HAP-1 (cell line): ENCODE measurements around the gene ULK2.
"Not testable (repeated sequence)": the region's sequence is repeated elsewhere in the genome, so short reads cannot be mapped to it uniquely, and the experiment has no call there.

Experiments
- DNase-seq, 2 experiments: peaks; one replicate each; pipeline ENCODE4 v3.0.0-alpha.2; 2016 to 2020; ENCODE audit warnings: low spot score in 2 of 2
- H3K27me3 ChIP-seq: fragments of 250-450 bp; sonication (Bioruptor Pico); 2 replicates; pipeline ENCODE4 v1.5.1; 2020; ENCODE audit warnings: low read depth, mild to moderate bottlenecking, moderate library complexity
- H3K36me3 ChIP-seq: fragments of 250-450 bp; sonication (Bioruptor Pico); replicated peaks from 2 replicates; pipeline ENCODE4 v1.5.1; 2020; ENCODE audit warnings: mild to moderate bottlenecking
- H3K4me1 ChIP-seq: fragments of 250-450 bp; sonication (Bioruptor Pico); 2 replicates; pipeline ENCODE4 v1.5.1; 2020; ENCODE audit warnings: mild to moderate bottlenecking
- H3K4me3 ChIP-seq: fragments of 250-450 bp; sonication (Bioruptor Pico); 2 replicates; pipeline ENCODE4 v1.5.1; 2020; ENCODE audit warnings: mild to moderate bottlenecking, moderate library complexity
- H3K9me3 ChIP-seq: fragments of 250-450 bp; sonication (Bioruptor Pico); 2 replicates; pipeline ENCODE4 v1.5.1; 2020; ENCODE audit warnings: mild to moderate bottlenecking, moderate library complexity
- in situ Hi-C: fragments of 300-500 bp; cut with MboI; formaldehyde crosslinking; loops from 3 replicates; pipeline ENCODE4 v1.14.3; 2020; ENCODE audit warnings: low sequenced_read_pairs, inconsistent platforms, mixed read lengths

Gene ULK2

GRCh38 chr17:19769946-19770652 is 97.6 kb downstream of the ULK2 start:
- no peaks in the 10 kb centered on the region; the same call in 1 of the 2 replicates for H3K4me1 ChIP-seq
- H3K9me3 ChIP-seq: no peaks in the 10 kb centered on the region
- in situ Hi-C loops: no loop called here
- no peaks in the 10 kb centered on the region for H3K27me3 ChIP-seq
- H3K4me3 ChIP-seq: no peak overlapping the region
- no peaks in the 10 kb centered on the region for H3K36me3 ChIP-seq
- DNase-seq: no peak

GRCh38 chr17:19768046-19768782 is 99.5 kb downstream of the ULK2 start:
- Histone ChIP-seq H3K4me1 (no peaks in the 10 kb centered on the region), H3K9me3 (no peaks in the 10 kb centered on the region), H3K4me3 (no peak overlapping the region), H3K36me3 (no peaks in the 10 kb centered on the region), H3K27me3 (no peaks in the 10 kb centered on the region)
- in situ Hi-C loops: no loop called here
- DNase-seq: no peak

GRCh38 chr17:19766421-19767270 is 101.1 kb downstream of the ULK2 start:
- no peaks in the 10 kb centered on the region for H3K27me3 ChIP-seq
- DNase-seq: peak; percentile 43 to 88
- in situ Hi-C loops: no loop called here
- H3K9me3 ChIP-seq: no peaks in the 10 kb centered on the region
- H3K36me3 ChIP-seq: no peaks in the 10 kb centered on the region
- no peaks in the 10 kb centered on the region for H3K4me1 ChIP-seq
- no peak overlapping the region for H3K4me3 ChIP-seq

- Histone ChIP-seq H3K27me3 (no peaks in the 10 kb centered on the region), H3K9me3 (no peaks in the 10 kb centered on the region), H3K4me3 (no peak overlapping the region), H3K4me1 (no peaks in the 10 kb centered on the region), H3K36me3 (no peaks in the 10 kb centered on the region)
- in situ Hi-C loops: no loop called here
- no peak for DNase-seq
Measured at GRCh38 chr17:19766016-19766415, 101.7 kb downstream of the ULK2 start.

- in situ Hi-C loops: loop anchor here (5.0 kb wide), 2 partner anchors 252 to 402 kb away; partner anchors contain the start of gene B9D1
- H3K4me1 ChIP-seq, H3K9me3 ChIP-seq, DNase-seq, H3K27me3 ChIP-seq, H3K4me3 ChIP-seq, H3K36me3 ChIP-seq: not testable (repeated sequence)
Measured at GRCh38 chr17:19763991-19764390, 103.7 kb downstream of the ULK2 start.

GRCh38 chr17:19763416-19763815 is 104.3 kb downstream of the ULK2 start:
- H3K36me3 ChIP-seq: no peaks in the 10 kb centered on the region
- in situ Hi-C loops: loop anchor here (5.0 kb wide), 2 partner anchors 251 to 401 kb away; partner anchors contain the start of gene B9D1
- H3K27me3 ChIP-seq: no peaks in the 10 kb centered on the region
- H3K4me3 ChIP-seq: no peak overlapping the region
- H3K9me3 ChIP-seq: no peaks in the 10 kb centered on the region
- no peak for DNase-seq
- H3K4me1 ChIP-seq: no peaks in the 10 kb centered on the region

GRCh38 chr17:19762515-19762961 is 105.2 kb downstream of the ULK2 start:
- no peaks in the 10 kb centered on the region for H3K27me3 ChIP-seq

GRCh38 chr17:19760746-19761145 is 107.0 kb downstream of the ULK2 start:
- in situ Hi-C loops: loop anchor here (5.0 kb wide), 2 partner anchors 248 to 398 kb away; partner anchors contain the start of gene B9D1
- Histone ChIP-seq H3K27me3 (no peaks in the 10 kb centered on the region), H3K4me3 (no peak overlapping the region), H3K9me3 (no peaks in the 10 kb centered on the region), H3K4me1 (no peaks in the 10 kb centered on the region), H3K36me3 (no peaks in the 10 kb centered on the region)
- DNase-seq: no peak

More at GRCh38 chr17:19762515-19762961, 105.2 kb downstream of the ULK2 start:
- peak; percentile 65 to 91 for DNase-seq
- H3K4me3 ChIP-seq: no peak overlapping the region
- H3K9me3 ChIP-seq: no peaks in the 10 kb centered on the region
- in situ Hi-C loops: loop anchor here (5.0 kb wide), 2 partner anchors 250 to 400 kb away; partner anchors contain the start of gene B9D1
- H3K36me3 ChIP-seq: no peaks in the 10 kb centered on the region
- no peaks in the 10 kb centered on the region for H3K4me1 ChIP-seq

- in situ Hi-C loops: loop anchor here (5.0 kb wide), 2 partner anchors 248 to 398 kb away; partner anchors contain the start of gene B9D1
- no peaks in the 10 kb centered on the region for H3K27me3 ChIP-seq
- no peaks in the 10 kb centered on the region for H3K9me3 ChIP-seq
- H3K36me3 ChIP-seq: no peaks in the 10 kb centered on the region
- H3K4me3 ChIP-seq: no peak overlapping the region
- H3K4me1 ChIP-seq: no peaks in the 10 kb centered on the region
- DNase-seq: no peak
Measured at GRCh38 chr17:19759568-19760549, 107.9 kb downstream of the ULK2 start.

- Histone ChIP-seq H3K36me3 (no peaks in the 10 kb centered on the region), H3K4me1 (no peaks in the 10 kb centered on the region), H3K9me3 (no peaks in the 10 kb centered on the region), H3K4me3 (no peak overlapping the region), H3K27me3 (no peaks in the 10 kb centered on the region)
- in situ Hi-C loops: no loop called here
- DNase-seq: no peak
Measured at GRCh38 chr17:19757536-19758180, 110.1 kb downstream of the ULK2 start.

- H3K9me3 ChIP-seq: no peaks in the 10 kb centered on the region
- no peaks in the 10 kb centered on the region for H3K27me3 ChIP-seq
- no peaks in the 10 kb centered on the region for H3K36me3 ChIP-seq
- in situ Hi-C loops: no loop called here
- DNase-seq: no peak
- no peaks in the 10 kb centered on the region for H3K4me1 ChIP-seq
- no peak overlapping the region for H3K4me3 ChIP-seq
Measured at GRCh38 chr17:19756546-19756945, 111.2 kb downstream of the ULK2 start.

GRCh38 chr17:19755821-19756510 is 111.8 kb downstream of the ULK2 start:
- no peaks in the 10 kb centered on the region for H3K36me3 ChIP-seq
- H3K4me3 ChIP-seq: no peak overlapping the region
- H3K4me1 ChIP-seq: no peaks in the 10 kb centered on the region
- no peaks in the 10 kb centered on the region for H3K9me3 ChIP-seq
- H3K27me3 ChIP-seq: no peaks in the 10 kb centered on the region
- in situ Hi-C loops: no loop called here
- no peak for DNase-seq
